Measurements from ENCODE around the gene HYDIN. TPM values are rescaled to one million over a fixed set of nuclear protein-coding genes. Genes with fewer than 3 reads are reported as not detected.

Gene HYDIN
- total RNA-seq, 2 experiments from 2014 or later = not detected

DNA sequence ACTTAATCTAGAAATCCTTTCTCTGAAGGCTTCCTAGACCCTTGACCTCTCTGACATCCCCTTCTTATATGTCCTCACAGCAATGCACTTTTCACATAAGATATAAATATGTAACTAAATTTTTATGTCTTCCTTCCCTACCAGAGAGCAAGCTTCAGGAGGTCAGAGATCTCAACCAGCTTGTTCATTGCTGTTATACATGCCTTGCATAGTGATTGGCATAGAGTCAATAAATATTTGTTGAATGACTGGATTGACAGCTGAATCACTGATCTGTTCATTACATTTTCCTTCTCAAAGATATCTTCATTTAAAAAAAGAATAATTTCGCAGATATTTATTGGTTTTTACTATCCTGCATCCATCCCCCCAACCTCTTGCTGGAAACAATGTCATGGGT lies 29.5 kb downstream of the HYDIN start:
- no peak overlapping the region for H3K27ac ChIP-seq (ENCODE audit: low read depth, low read length, poor library complexity, severe bottlenecking)
- no peaks in the 10 kb centered on the region for H3K4me1 ChIP-seq (ENCODE audit: insufficient read depth, low read length, poor library complexity, severe bottlenecking)
- no peak for DNase-seq (ENCODE audit: low spot score)
- intact Hi-C loops (cut with micrococcal nuclease; ENCODE audit: unreplicated experiment) = no loop called here
- H3K9me3 ChIP-seq (ENCODE audit: low read length) = no peaks in the 10 kb centered on the region
- no peaks in the 10 kb centered on the region for H4K20me1 ChIP-seq (ENCODE audit: insufficient read depth, low read length)
- H2AFZ ChIP-seq (ENCODE audit: low read length) = no peak overlapping the region
- ChIA-PET POLR2A (no interaction called here), CTCF (ENCODE audit: unreplicated experiment) (no interaction called here)
- no peak overlapping the region for H3K4me3 ChIP-seq (ENCODE audit: low read depth, low read length, poor library complexity, severe bottlenecking)
- H3K79me2 ChIP-seq (ENCODE audit: insufficient read depth, low read depth, low read length) = no peaks in the 10 kb centered on the region
- no peaks in the 10 kb centered on the region for H3K9me2 ChIP-seq (ENCODE audit: insufficient read depth, low read length)
- H3K4me2 ChIP-seq (ENCODE audit: low read length) = no peak overlapping the region
- no peaks in the 10 kb centered on the region for H3K36me3 ChIP-seq (ENCODE audit: insufficient read depth, low read length)
- TF ChIP-seq, protein P1, sequence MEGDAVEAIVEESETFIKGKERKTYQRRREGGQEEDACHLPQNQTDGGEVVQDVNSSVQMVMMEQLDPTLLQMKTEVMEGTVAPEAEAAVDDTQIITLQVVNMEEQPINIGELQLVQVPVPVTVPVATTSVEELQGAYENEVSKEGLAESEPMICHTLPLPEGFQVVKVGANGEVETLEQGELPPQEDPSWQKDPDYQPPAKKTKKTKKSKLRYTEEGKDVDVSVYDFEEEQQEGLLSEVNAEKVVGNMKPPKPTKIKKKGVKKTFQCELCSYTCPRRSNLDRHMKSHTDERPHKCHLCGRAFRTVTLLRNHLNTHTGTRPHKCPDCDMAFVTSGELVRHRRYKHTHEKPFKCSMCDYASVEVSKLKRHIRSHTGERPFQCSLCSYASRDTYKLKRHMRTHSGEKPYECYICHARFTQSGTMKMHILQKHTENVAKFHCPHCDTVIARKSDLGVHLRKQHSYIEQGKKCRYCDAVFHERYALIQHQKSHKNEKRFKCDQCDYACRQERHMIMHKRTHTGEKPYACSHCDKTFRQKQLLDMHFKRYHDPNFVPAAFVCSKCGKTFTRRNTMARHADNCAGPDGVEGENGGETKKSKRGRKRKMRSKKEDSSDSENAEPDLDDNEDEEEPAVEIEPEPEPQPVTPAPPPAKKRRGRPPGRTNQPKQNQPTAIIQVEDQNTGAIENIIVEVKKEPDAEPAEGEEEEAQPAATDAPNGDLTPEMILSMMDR (conservative IDR thresholded peaks at IDR 0.05; ENCODE audit: low read length) = no peak
- no peak for TF ChIP-seq EZH2phosphoT487 (IDR thresholded peaks at IDR 0.05; ENCODE audit: borderline replicate concordance, low read depth, low read length)
- BruUV-seq (replicated peaks) = no TSS peak

DNA sequence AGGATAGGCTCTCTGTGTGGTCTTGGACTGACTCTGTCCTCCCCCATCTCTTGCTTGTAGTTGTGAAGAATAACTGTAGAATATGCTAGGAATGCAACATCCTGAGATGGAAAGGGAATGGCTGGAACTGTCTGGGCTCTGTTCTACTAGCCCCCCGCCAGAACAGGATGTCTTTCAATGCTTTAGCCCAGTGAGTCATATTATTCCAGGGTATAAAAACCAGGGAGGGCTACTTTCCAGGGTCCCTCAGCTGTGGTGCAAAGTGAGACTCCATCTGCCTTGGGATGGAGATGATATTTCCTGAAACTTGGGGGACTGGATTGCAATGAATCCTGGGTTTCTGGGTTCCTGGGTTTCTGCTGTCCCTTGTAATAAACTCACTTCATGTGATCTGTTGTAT lies 32.1 kb downstream of the HYDIN start:
- no peak overlapping the region for H3K4me3 ChIP-seq (ENCODE audit: low read depth, low read length, poor library complexity, severe bottlenecking)
- POLR2A ChIA-PET = no interaction called here
- no peak overlapping the region for H3K4me2 ChIP-seq (ENCODE audit: low read length)
- no peak for DNase-seq (ENCODE audit: low spot score)
- no peaks in the 10 kb centered on the region for H4K20me1 ChIP-seq (ENCODE audit: insufficient read depth, low read length)
- no peaks in the 10 kb centered on the region for H3K4me1 ChIP-seq (ENCODE audit: insufficient read depth, low read length, poor library complexity, severe bottlenecking)
- BruUV-seq (replicated peaks) = no TSS peak
- intact Hi-C loops (cut with micrococcal nuclease; ENCODE audit: unreplicated experiment) = no loop called here
- H3K9me3 ChIP-seq (ENCODE audit: low read length) = no peaks in the 10 kb centered on the region
- H3K27ac ChIP-seq (ENCODE audit: low read depth, low read length, poor library complexity, severe bottlenecking) = no peak overlapping the region
- H2AFZ ChIP-seq (ENCODE audit: low read length) = no peak overlapping the region
- H3K9me2 ChIP-seq (ENCODE audit: insufficient read depth, low read length) = no peaks in the 10 kb centered on the region
- TF ChIP-seq, protein P1 (conservative IDR thresholded peaks at IDR 0.05; ENCODE audit: low read length) = no peak
- CTCF ChIA-PET (ENCODE audit: unreplicated experiment) = no interaction called here
- H3K36me3 ChIP-seq (ENCODE audit: insufficient read depth, low read length) = no peaks in the 10 kb centered on the region
- H3K79me2 ChIP-seq (ENCODE audit: insufficient read depth, low read depth, low read length) = no peaks in the 10 kb centered on the region

DNA sequence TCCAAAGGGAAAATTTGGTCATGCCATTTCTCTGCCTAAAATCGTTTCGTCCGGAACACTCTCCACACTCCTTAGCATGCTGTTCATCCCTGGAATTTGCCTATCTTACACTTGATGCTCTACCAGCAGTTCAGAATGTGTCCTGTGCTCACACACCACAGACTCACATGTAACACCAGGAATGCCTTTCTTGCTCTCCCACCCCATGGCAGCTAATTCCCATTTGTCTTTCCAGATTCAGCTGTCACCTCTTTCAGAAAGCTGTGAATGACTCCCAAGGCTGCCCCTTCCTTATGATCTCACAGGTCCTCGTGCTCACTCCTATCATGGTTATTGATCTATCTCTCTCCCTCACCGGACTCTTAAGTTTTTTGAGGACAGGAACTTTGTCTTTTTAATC lies 38.1 kb downstream of the HYDIN start:
- ChIA-PET CTCF (ENCODE audit: unreplicated experiment) (no interaction called here), POLR2A (interaction anchor here (0.5 kb wide), 1 partner anchor 45 kb away, joined by 3 read pairs; no protein-coding TSS in a partner anchor)
- TF ChIP-seq, protein P1 (conservative IDR thresholded peaks at IDR 0.05; ENCODE audit: low read length) = no peak
- no peak for TF ChIP-seq EZH2phosphoT487 (IDR thresholded peaks at IDR 0.05; ENCODE audit: borderline replicate concordance, low read depth, low read length)
- Histone ChIP-seq H3K4me1 (ENCODE audit: insufficient read depth, low read length, poor library complexity, severe bottlenecking) (no peaks in the 10 kb centered on the region), H3K36me3 (ENCODE audit: insufficient read depth, low read length) (no peaks in the 10 kb centered on the region), H3K9me2 (ENCODE audit: insufficient read depth, low read length) (no peaks in the 10 kb centered on the region), H3K4me3 (ENCODE audit: low read depth, low read length, poor library complexity, severe bottlenecking) (no peak overlapping the region), H4K20me1 (ENCODE audit: insufficient read depth, low read length) (no peaks in the 10 kb centered on the region), H3K4me2 (ENCODE audit: low read length) (no peak overlapping the region), H3K27ac (ENCODE audit: low read depth, low read length, poor library complexity, severe bottlenecking) (no peak overlapping the region), H2AFZ (ENCODE audit: low read length) (no peak overlapping the region), H3K79me2 (ENCODE audit: insufficient read depth, low read depth, low read length) (no peaks in the 10 kb centered on the region), H3K9me3 (ENCODE audit: low read length) (no peaks in the 10 kb centered on the region)
- no peak for DNase-seq (ENCODE audit: low spot score)
- intact Hi-C loops (cut with micrococcal nuclease; ENCODE audit: unreplicated experiment) = no loop called here
- no TSS peak for BruUV-seq (replicated peaks)
